GM18519 (cell line): ENCODE results near the gene JUP.

ENCODE experiments used
- ATAC-seq: cut with Tn5 transposase; IDR thresholded peaks from one replicate; pipeline ENCODE4 v1.9.1; 2021; ENCODE audit warnings: mild to moderate bottlenecking, moderate library complexity; ENCODE audit not compliant: unreplicated experiment, low FRiP score

JUP gene

DNA sequence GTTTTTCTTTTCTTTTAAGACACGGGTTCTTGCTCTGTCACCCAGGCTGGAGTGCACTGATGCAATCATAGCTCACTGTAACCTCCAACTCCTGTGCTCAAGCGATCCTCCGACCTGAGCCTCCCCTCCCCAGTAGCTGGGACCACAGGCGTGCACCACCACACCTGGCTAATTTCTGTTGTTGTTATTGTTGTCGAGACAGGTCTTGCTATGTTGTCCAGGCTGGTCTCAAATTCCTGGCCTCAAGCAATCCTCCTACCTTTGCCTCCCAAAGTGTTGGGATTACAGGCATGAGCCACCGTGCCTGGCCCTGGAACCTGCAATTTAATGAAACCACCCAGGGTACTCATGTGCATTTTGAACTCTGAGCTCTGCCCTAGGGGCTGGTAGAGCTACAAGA, 24.1 kb downstream of the JUP start:
- ATAC-seq, result no peak

DNA sequence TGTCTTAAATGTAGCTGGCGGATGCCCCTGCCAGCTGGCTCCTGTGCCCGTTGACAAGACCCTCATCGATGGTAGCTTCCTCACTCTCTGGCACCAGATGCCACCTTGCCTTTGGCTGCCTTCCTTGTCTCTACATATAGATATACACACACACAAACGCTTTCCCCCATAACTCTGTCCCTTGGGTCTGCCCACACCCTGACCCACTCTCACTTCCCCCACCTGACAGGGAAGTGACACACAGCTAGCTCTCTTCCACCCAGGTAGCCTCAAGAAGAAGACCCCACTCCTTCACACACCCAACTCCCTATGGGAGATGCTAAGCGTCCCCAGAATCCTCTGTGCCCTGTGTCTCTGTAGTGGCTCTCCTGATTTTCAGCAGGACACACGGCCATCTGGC, 25.6 kb downstream of the JUP start:
- ATAC-seq, result no peak

DNA sequence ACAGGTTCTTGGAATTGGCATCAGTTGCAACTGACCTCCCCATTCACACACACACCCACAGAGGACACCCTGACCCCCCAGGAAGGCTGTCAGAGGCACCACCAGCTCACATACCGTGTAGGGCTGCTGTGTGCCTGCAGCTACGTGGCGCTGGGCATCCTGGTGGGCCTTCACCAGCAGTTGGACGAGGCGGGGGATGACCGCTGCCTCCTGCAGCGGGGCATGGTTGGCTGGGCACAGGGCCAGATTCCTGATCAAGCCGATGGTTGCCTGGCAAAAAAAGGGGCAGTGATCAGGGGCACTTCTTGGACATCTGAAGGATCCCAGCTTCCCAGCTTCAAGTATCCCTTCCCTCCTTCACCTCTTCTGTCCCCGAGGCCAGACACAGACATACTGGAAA, 27.9 kb downstream of the JUP start:
- ATAC-seq, result no peak

DNA sequence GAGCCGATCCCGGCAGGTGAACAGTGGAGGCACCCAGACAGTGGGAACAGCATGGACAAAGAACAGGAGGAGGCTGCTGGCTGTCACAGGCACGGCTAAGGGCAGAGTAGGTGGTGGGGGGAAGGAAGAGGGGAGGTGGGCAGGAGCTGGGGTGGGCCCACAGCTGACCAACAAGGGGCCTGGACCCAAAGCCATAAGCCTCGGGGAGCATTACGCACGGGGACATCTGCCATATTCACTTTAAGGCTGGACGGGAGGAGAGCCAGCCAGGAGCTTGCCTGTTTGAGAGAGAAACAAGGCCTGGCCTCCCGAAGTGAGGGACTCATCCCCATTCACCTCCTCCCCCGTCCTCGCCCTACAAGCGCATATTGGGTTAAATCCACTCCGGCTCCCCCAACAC, 32.4 kb downstream of the JUP start:
- no peak for ATAC-seq

DNA sequence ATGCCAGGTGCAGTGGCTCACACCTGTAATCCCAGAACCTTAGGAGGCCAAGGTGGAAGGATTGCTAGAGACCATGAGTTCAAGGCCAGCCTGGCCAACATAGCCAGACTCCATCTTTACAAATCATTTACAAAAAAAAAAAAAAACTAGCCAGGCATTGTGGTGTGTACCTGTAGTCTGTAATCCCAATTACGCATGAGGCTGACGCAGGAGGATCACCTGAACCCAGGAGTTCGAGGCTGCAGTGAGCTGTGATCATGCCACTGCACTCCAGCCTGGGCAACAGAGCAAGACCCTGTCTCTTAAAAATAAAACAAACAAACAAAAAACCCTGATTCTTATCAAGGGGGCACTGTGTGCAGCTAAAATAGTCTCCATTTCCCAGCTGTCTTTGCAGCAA, 35.2 kb downstream of the JUP start:
- ATAC-seq, result no peak

DNA sequence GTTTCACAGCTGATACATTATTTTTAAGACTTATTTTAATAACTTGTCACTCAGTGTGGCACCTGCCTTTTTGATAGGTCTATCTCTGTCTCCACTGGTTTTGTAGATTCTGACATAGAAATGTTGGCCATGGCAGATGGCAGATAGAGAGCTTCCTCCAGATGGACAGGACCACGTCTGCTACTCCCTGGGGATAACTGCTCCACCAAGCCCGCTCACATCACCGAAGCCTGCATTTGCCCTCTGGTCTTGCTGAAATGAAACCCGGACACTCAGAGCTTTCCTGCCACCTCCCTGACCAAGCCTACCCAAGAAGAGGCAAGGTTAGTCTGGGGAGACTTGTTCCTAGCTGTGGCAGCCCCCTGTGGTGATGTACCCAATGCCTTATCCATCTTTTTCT, 35.6 kb downstream of the JUP start:
- ATAC-seq, result no peak

DNA sequence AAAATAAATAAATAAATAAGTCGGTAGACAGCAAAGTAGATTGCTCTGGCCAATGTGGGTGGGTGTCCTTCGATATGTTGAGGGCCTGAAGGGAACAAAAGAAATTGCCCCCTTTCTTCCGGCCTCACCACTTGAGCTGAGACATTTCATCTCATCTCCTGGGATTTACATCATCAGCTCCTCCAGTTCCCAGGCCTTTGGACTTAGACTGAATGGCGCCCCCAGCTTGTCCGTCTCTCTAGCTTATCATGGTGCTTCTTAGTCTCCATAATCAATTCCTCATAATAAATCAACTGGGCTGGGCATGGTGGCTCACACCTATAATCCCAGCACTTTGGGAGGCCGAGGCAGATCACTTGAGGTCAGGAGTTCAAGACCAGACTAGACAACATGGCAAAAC, 38.2 kb downstream of the JUP start:
- ATAC-seq, result no peak

DNA sequence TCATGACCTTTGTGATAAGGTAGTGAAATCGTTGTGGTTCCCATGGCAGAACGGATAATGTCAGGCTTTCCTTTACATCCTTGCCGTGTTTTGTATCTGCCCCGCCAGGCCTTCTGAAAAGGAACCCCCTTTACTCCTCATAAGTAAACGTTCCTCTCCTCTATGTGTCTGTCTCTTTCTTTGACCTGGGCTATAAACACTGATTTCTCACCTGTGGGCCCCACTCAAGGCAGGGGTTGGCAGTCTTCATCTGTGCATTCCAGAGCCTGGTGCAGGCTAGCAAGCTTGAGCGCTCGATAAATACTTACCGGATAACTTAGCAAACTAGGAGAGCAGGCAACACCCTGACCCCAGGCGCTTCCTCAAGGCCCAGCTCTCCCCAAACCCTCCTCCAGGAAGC, 44.8 kb downstream of the JUP start:
- no peak for ATAC-seq

DNA sequence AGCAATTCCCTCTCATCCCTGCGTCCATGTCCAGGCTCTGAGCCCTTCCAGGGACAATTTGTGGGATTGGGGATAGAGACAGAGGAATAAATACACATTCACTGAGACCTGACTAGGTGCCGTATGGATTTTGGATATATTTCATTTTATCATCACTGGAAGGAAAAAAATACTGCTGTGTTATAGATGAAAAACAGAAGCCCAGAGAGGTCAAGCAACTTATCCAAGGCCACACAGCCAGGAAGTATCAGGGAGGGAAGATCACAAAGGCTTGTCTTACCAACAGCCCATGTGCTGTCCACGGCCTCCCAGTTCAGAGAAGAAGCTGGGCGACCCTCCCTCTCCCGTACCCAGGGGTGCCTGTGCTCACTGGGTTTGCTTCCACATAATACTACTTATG, 46.0 kb downstream of the JUP start:
- ATAC-seq, result no peak

DNA sequence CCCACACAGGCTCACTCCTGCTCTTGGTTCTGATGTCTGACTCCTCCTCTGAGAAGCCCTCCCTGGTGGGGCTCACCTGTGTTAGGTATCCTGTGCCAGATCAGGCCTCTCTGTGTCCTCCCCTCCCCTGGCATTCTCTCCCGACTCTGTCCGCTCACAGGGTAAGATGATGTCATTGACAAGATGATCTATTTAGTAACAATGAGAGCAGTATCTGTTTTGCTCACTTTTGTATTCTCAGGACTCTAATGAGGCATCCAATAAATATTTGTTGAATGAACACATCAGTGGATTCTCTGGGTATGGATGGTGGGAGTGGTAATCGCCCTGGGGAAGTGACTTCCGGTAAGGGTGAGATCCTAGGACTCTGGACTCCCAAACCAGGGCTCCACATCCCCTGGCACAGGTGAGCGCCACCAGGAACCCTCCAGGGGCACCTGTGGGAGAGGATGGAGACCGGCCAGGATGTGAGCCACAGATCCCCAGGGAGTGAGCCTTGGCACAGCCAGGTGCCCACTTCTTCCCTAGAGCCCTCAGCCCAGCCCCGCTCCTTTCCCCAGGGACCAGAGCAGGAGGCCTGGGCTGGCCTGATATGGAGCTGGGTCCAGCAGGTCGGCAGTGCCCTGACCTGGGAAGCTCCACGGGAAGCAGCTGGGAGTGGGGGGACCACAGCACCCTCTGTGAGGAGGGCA, 46.7 kb downstream of the JUP start:
- ATAC-seq, result no peak

DNA sequence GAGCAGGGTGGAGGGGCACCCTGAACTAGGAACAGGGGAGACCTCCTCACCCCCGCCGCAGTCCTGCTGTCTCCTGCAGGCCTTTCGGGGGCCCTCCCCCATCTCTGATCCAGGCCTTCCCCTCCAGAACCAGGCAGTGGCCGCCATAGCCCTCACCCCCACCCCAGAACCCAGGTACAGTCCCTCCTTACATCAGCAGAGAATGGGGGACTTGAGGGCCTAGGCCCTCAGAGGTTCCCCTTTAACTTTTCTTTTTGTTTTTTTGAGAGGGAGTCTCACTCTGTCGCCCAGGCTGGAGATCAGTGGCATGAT, 47.8 kb downstream of the JUP start:
- no peak for ATAC-seq

DNA sequence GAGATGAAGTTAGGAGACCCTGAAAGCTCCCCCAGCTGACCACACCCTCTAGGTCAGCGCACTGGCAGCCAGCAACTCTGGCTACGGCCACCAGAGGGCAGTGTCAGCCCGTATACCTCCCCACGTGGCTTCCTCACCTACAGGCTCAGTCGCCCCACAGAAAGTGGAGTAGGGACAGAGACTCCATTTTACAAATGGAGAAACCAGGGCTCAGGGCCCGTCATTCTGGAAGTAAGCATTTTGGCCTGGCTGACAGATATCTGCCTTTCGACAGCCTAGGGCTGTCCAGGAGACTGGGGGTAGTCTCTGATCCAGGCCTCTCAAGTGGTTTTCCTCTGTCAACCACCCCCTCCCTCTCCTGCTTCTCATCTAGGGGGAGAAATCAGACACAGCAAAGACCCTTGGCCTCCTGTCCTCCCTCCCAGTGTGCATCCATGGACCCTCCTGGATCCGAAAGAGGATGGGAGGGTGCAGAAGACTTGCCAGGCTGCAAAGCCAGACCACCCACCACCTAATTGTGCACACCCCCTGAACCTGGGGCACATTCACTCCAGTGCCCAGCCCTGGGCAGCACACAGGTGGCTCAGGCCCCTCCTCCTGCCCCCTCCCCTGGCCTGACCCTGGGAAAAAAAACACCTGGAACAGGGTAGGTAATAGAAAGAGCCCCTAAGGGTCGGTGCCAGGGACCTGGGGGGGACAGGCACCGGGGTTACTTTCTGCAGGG, 48.3 kb downstream of the JUP start:
- no peak for ATAC-seq

DNA sequence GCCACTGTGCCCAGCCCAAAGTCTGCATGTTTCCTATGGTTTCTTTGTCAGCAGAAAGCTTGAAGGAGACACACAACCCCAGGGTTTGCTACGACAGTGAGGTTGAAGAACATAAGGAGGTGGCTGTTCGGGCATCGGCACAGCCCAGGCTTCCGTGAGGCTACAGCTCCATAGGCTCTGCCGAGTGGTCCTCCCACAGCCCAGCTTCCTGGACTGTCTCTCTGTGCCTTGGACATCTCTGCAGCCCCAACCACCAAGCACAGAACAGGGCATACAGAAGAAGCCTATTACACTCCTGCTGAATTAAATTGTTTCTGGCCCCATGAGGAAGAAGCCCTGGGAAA, 48.9 kb downstream of the JUP start:
- ATAC-seq, result no peak

DNA sequence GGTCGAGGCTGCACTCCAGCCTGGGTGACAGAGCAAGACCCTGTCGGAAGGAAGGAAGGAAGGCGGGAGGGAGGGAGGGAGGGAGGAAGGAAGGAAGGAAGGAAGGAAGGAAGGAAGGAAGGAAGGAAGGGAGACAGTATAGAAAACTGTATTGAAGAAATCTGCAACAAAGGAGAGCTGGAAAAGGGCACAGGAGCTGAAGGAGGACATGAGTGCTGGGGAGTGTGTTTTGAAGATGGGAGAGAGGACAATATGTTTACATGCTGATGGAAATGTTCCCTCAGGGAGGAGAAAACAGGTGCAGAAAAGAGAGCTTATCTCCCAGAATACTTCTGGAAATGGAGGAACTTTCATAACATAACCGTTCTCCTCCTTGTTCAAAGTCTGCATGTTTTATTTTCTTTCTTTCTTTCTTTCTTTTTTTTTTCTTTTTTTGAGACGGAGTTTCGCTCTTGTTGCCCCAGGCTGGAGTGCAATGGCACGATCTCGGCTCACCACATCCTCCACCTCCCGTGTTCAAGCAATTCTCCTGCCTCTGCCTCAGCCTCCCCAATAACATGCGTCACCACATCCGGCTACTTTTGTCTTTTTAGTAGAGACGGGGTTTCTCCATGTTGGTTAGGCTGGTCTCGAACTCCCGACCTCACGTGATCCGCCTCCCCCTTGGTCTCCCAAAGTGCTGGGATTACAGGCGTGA, 49.4 kb downstream of the JUP start:
- no peak for ATAC-seq

DNA sequence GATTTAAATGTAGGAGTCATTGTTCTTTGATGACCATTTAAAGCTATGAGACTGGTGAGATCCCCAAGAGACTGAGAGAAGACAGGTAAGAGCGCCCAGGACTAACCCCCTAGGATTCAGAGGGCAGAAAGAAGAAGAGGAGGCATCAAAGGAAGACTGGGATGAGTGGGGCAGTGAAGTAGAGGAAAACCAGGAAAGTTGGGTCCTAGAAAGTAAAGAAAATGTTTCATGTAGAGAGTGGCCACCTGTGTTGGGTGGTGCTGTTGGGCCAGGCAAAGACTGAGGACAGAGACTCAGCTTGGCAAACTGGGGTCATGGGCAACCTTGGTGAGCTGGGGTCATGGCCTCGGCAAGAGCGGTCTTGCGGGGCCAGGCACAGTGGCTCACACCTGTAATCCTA, 50.8 kb downstream of the JUP start:
- no peak for ATAC-seq

DNA sequence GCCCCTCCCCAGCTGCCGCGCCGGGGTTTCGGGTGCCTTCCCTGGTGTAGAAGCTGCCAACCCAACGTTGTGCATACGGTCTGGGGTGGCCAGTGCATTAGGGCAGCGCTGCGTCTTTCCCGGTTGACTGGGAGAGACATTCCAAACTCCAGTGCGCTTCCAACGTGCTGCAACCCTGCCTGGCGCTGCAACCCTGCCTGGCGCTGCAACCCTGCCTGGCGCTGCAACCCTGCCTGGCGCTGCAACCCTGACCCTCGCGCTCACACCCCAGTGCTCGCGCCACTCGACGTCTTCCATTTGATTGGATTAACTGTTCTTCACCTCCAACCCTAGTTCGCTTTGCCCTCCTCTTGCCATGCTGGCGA, 51.6 kb downstream of the JUP start:
- ATAC-seq, result no peak

DNA sequence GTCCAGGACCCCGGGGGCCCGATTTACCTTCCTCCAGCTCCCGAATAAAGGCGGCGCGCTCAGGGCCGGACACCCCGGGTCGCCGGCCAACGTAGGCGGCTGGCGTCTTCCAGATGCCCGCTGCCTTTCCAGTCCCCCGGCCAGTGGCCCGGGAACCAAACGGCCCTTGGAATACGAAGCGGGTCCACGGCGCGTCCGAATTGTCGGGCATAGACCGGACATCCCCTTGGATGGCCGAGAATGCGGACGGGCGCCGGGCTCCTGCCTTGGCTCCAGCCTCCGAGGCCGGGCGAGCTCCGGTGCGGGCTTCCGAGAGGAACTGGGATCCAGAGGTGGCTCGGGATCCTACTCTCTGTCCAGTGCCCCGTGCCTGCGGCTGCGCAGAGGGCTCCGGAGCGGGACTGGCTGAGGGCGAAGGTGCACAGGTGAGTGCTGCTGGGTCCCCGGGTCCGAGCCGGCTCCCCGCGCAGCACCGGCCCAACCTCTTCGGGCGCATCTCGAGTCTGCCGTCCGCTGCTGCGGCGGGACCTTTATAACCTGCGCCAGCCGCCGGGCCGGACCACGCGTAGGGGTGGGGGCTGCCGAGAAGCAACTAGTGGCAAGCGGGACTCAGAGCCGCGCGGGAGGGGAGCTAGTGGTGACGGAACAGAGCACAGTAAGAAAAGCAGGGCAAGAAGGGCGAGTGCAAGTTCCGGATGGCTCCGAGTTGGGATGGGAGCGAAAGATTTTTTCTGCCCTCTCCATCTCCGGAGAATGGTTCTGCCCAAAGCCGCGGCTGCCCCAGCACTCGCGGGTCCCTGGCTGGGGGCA, 52.2 kb downstream of the JUP start, which contains the start of gene HAP1:
TSS of gene HAP1 (minus strand) at position 505 of the 810 bp plus-strand sequence. CDS start at position 496, 9 bp downstream.
- ATAC-seq, result no peak

DNA sequence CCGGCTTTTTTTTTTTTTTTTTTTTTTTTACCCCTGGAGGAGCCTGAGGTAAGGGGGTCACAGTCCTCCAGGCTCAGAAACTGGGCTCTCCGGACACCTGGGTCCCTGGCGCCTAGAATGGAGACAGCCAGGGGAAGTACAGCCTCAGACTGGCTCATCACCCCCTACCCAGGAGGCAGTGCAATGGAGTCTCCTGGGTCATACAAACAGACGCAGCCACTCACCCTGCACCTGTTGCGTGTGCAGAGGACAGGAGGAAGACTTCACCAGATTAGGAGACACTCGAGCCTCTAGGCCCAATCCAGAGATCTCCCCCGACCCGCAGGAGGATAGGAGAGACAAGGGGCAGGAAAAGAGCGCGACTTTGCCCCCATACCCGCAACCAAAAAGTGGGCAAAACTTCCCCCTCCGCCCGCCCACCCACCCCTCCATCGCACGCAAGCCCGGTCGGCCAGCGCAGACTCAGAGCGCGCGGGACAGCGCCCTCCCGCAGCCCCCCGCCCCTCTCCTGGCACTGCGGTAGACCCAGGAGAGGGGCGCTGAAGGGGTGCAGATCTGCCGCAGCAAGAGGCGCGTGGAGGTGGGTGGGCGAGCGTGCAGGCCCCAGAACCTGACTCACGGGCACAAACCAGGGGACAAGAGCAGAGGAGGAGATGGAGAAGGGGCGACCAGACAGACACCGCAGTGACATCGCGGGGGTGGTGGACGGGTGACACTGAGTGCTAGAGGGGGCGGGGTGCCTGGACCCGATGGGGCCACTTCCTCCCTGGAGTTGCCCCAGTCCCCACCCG, 53.0 kb downstream of the JUP start:
- no peak for ATAC-seq

DNA sequence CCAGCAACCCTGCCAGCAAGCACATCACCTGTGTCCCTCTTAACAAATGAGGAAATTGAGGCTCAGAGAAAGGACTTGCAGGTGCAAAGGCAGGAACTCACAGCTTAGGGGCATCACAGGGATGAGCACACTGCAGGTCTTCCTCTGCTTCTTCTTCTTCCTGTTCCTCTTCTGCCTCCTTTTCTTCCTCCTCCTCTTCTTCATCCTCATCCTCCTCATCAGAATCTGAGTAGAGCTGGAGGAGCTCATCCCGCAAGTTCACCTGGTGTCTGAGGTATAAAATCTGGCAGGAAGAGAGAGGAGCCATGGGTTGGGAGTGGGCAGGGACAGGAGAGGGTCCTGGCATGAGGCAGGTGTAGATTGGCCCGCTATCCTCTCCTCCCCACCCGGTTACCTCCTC, 54.7 kb downstream of the JUP start:
- no peak for ATAC-seq

DNA sequence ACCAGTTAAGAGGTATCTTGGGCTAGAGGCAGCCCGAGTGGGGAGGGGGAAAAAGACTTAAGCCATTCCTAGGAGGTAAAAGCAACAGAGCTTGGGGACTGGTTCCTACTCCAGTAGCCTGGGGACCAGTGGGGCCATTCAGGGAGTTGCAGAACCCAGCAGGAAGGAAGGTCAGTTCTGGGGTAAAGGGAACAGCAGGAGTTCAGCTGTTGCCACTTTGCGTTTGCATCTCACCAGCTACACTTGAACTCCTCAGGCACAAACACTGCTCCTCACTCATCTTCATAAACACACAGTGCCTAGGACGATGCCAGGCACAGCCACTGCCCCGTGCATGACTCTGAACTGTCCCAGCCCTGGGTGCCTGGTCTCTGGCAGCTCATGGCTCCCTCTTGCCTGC, 56.0 kb downstream of the JUP start:
- ATAC-seq, result no peak

DNA sequence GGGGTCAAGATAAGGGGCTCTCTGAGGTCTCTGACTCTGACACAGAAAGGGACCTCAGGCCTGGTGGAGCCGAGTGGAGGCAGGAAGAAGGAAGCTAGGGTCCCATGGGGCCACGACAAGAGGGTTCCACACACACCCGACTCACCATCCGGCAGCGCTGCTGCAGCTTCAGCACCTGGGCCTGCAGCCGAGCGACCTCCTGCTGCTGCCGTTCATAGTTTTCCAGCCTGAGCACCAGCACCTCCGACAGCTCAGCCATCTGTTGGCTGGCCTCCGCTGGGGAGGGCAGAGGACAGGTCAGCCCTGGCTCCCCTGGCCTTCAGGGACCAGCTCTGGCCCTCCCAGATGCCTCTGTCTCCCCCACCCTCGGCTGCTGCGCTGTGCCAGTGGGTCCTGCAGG, 58.5 kb downstream of the JUP start:
- no peak for ATAC-seq
